ENCODE data around the gene CT47C1. TPM values are rescaled to one million over a fixed set of nuclear protein-coding genes. Genes with fewer than 3 reads are reported as not detected.

The CT47C1 gene
- total RNA-seq, 2 donors from 2014 or later = not detected

DNA sequence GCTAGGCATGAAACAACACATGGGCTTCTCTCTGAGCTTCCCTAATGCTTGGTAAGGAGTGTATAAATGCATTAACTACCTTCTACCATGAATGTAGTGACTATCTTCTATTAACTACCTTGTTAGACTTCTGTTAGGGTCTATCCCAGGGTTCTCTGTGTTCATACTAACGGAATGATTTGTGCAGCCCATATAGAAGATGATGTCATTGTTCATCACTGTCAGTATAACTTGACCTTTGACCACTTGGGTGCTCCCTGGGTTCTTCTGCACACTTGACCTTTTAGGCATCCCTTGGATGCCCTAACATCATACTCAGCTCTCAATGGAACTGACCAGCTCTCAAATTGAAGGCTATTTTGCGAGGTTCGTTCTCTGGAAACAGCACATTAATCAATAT is 30.8 kb upstream of the CT47C1 start:
- Histone ChIP-seq H3K27ac (ENCODE audit: low read depth, low read length) (no peak overlapping the region), H3K36me3 (ENCODE audit: control insufficient read depth, insufficient read depth, low read length) (no peaks in the 10 kb centered on the region), H3K4me1 (ENCODE audit: control insufficient read depth, insufficient read depth, low read length) (peaks cover 11% of the 10 kb centered on the region), H3K4me3 (ENCODE audit: low read length) (no peak overlapping the region), H3K9ac (ENCODE audit: extremely low read depth, low read length, poor library complexity, severe bottlenecking) (no peak overlapping the region), H3K27me3 (ENCODE audit: control insufficient read depth, insufficient read depth, low read length, poor library complexity, severe bottlenecking) (no peaks in the 10 kb centered on the region), H3K9me3 (ENCODE audit: control insufficient read depth, low read length) (no peaks in the 10 kb centered on the region)
- Mint-ChIP-seq H3K27ac (no peak overlapping the region), H3K27me3 (ENCODE audit: insufficient read depth) (no peaks in the 10 kb centered on the region), H3K36me3 (ENCODE audit: low read depth) (no peaks in the 10 kb centered on the region), H3K4me3 (no peak overlapping the region), H3K4me1 (peaks cover 15% of the 10 kb centered on the region), H3K9me3 (peaks cover 54% of the 10 kb centered on the region)
- WGBS, 2 experiments (ENCODE audit: insufficient coverage in 1 of 2, insufficient read length in 1 of 2) = 96 to 100% methylated on average over 1 to 3 of the region's 3 CpGs
- TF ChIP-seq, protein P1, sequence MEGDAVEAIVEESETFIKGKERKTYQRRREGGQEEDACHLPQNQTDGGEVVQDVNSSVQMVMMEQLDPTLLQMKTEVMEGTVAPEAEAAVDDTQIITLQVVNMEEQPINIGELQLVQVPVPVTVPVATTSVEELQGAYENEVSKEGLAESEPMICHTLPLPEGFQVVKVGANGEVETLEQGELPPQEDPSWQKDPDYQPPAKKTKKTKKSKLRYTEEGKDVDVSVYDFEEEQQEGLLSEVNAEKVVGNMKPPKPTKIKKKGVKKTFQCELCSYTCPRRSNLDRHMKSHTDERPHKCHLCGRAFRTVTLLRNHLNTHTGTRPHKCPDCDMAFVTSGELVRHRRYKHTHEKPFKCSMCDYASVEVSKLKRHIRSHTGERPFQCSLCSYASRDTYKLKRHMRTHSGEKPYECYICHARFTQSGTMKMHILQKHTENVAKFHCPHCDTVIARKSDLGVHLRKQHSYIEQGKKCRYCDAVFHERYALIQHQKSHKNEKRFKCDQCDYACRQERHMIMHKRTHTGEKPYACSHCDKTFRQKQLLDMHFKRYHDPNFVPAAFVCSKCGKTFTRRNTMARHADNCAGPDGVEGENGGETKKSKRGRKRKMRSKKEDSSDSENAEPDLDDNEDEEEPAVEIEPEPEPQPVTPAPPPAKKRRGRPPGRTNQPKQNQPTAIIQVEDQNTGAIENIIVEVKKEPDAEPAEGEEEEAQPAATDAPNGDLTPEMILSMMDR (conservative IDR thresholded peaks at IDR 0.05) = no peak
- no peak for DNase-seq

DNA sequence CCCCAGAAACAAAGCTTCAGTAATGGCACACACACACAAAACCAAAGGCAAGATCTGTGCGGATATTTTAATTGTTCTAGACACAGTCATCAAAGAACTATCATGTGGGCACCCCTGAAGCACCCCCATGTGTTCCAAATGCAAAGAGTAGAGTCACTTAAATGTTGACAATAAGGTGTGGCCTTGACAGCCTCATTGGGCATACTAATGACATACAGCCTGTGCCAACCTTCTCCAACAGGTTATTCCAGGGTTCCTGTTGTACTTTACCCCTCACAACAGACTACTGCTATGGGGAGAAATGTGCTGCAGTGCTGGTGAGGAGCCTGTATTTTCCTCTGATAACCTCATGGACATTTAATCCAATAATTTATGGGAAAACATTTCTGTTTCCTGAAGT is 29.8 kb upstream of the CT47C1 start:
- no peak overlapping the region for H3K4me3 ChIP-seq (ENCODE audit: low read length)
- no peak for DNase-seq
- H3K9me3 Mint-ChIP-seq = peaks cover 51% of the 10 kb centered on the region
- no peak overlapping the region for H3K4me3 Mint-ChIP-seq
- H3K27ac ChIP-seq (ENCODE audit: low read depth, low read length) = no peak overlapping the region
- H3K4me1 Mint-ChIP-seq = peaks cover 15% of the 10 kb centered on the region
- H3K27me3 ChIP-seq (ENCODE audit: control insufficient read depth, insufficient read depth, low read length, poor library complexity, severe bottlenecking) = no peaks in the 10 kb centered on the region
- H3K27ac Mint-ChIP-seq = no peak overlapping the region
- no peaks in the 10 kb centered on the region for H3K27me3 Mint-ChIP-seq (ENCODE audit: insufficient read depth)
- H3K9ac ChIP-seq (ENCODE audit: extremely low read depth, low read length, poor library complexity, severe bottlenecking) = no peak overlapping the region
- no peaks in the 10 kb centered on the region for H3K36me3 ChIP-seq (ENCODE audit: control insufficient read depth, insufficient read depth, low read length)
- H3K4me1 ChIP-seq (ENCODE audit: control insufficient read depth, insufficient read depth, low read length) = peaks cover 11% of the 10 kb centered on the region
- TF ChIP-seq, protein P1 (conservative IDR thresholded peaks at IDR 0.05) = no peak
- H3K36me3 Mint-ChIP-seq (ENCODE audit: low read depth) = no peaks in the 10 kb centered on the region
- no peaks in the 10 kb centered on the region for H3K9me3 ChIP-seq (ENCODE audit: control insufficient read depth, low read length)
- 100% methylated on average over 1 of the region's 1 CpG; no CpG with 5 or more reads in 1 of the 2 experiments for WGBS, 2 experiments (ENCODE audit: insufficient coverage in 1 of 2, insufficient read length in 1 of 2)

DNA sequence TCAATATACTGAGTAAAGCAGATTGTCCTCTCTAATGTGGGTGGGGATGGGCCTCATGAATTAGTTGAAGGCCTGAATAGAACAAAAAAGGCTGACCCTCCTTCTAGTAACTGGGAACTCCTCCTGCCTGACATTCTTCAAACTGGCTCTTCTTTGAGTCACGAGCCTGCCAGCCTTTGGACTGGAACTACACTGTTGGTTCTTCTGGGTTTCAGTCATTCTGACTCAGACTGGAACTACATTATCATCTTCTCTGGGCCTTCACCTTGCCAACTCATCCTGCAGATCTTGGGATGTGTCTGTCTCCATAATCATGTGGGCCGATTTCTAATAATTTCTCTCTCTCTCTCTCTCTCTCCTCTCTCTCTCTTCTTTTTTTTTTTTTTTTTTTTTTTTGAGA is 26.9 kb upstream of the CT47C1 start:
- Mint-ChIP-seq H3K27me3 (ENCODE audit: insufficient read depth) (no peaks in the 10 kb centered on the region), H3K9me3 (peaks cover 61% of the 10 kb centered on the region), H3K4me3 (no peak overlapping the region), H3K4me1 (peaks cover 6% of the 10 kb centered on the region), H3K36me3 (ENCODE audit: low read depth) (no peaks in the 10 kb centered on the region), H3K27ac (no peak overlapping the region)
- Histone ChIP-seq H3K36me3 (ENCODE audit: control insufficient read depth, insufficient read depth, low read length) (no peaks in the 10 kb centered on the region), H3K27me3 (ENCODE audit: control insufficient read depth, insufficient read depth, low read length, poor library complexity, severe bottlenecking) (no peaks in the 10 kb centered on the region), H3K4me3 (ENCODE audit: low read length) (no peak overlapping the region), H3K9ac (ENCODE audit: extremely low read depth, low read length, poor library complexity, severe bottlenecking) (no peak overlapping the region), H3K9me3 (ENCODE audit: control insufficient read depth, low read length) (no peaks in the 10 kb centered on the region), H3K4me1 (ENCODE audit: control insufficient read depth, insufficient read depth, low read length) (peaks cover 9% of the 10 kb centered on the region), H3K27ac (ENCODE audit: low read depth, low read length) (no peak overlapping the region)
- TF ChIP-seq, protein P1 (conservative IDR thresholded peaks at IDR 0.05) = no peak
- no peak for DNase-seq
- WGBS, 2 experiments (ENCODE audit: insufficient coverage in 1 of 2, insufficient read length in 1 of 2) = 98% methylated on average over 2 of the region's 2 CpGs; no CpG with 5 or more reads in 1 of the 2 experiments
